ENCODE data around the gene CDKAL1. TPM values are rescaled to one million over a fixed set of nuclear protein-coding genes. Genes with fewer than 3 reads are reported as not detected.
"Not testable (repeated sequence)": the region's sequence is repeated elsewhere in the genome, so short reads cannot be mapped to it uniquely, and the experiment has no call there.

The CDKAL1 gene
- total and polyA plus RNA-seq, 2 donors = 5.8 to 44.1 TPM

DNA sequence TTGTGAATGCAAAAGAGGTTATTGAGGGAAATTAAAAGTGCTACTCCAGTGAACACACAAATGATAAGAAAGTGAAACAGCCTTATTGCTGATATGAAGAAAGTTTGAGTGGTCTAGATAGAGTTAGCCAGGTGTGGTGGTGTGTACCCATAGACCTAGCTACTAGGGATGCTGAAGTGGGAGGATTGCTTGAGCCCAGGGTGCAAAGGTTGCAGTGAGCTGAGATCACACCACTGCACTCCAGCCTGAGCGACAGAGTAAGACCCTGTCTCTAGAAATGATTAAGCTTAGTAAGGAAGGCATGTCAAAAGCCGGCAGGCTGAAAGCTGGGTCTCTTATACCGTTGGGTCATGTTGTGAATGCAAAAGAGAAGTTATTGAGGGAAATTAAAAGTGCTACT lies 389.8 kb downstream of the CDKAL1 start:
- not testable (repeated sequence) for H3K4me1 ChIP-seq (ENCODE audit: insufficient read depth); H3K36me3 ChIP-seq (ENCODE audit: insufficient read depth); H3K27ac ChIP-seq (ENCODE audit: low read depth); DNase-seq (ENCODE audit: extremely low spot score); H3K4me3 ChIP-seq (ENCODE audit: low read depth, low read length)
- 94% methylated on average over 3 of the region's 3 CpGs for WGBS

DNA sequence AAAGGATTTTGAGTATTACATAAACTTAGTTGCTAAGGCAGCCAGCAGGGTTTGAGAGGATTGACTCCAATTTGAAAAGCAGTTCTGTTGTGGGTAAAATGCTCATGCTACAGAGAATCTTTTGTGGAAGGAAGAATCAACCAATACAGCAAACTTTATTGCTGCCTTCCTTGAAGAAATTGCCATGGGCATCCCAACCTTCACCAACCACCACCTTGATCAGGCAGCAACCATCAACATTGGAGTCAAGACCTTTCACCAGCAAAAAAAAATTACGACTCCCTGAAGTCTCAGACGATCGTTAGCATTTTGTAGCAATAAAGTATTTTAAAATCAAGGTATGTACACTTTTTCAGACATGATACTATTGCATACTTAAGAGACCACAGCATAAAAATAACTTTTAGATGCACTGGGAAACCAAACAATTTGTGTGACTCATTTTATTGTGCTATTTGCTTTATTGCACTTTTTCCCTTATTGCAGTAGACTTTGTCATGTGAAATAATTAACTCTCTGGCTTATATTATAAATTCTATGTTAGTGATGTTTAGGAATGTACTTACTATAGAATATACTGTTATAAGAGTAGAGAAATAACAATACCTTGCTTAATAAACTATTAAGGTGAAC lies 390.8 kb downstream of the CDKAL1 start:
- no peak overlapping the region for H3K4me3 ChIP-seq (ENCODE audit: low read depth, low read length)
- no peak overlapping the region for H3K27ac ChIP-seq (ENCODE audit: low read depth)
- no peak for DNase-seq (ENCODE audit: extremely low spot score)
- H3K4me1 ChIP-seq (ENCODE audit: insufficient read depth) = no peaks in the 10 kb centered on the region
- H3K36me3 ChIP-seq (ENCODE audit: insufficient read depth) = no peaks in the 10 kb centered on the region
- WGBS = 87% methylated on average over 3 of the region's 3 CpGs

DNA sequence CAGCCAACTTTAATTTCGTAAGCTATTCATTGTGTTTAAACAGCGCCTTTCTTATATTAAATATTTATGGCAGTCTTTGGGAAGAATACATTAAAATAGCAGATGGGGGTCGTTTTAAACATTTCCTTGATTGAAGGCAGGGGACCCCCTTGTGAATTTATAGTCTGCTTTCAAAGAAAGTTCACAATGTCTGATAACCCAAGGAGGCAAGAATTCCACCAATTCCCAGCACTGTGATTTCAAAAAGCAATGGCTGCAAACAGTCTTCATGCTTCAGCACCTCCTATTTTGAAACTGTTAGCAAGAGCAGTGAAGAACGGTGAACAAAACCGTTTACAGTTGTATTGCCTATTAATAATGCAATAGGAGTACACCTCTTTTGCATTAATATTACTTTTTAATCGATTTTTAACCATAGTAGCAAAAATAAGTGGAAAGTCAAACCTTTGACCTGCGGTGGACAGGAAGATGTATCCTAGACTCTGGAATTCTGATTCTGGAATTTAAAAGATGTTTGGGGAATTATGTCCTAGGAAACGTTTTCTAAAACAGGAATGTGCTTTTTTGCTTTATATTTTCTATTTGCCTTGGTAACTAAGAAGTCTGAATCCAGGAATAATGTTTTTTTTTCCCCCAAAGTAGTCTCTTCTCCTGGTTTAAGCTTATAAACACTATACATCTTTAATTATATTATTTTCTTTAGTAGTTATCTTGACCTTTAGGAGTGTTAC lies 393.0 kb downstream of the CDKAL1 start:
- 58% methylated on average over 8 of the region's 8 CpGs for WGBS
- no peak overlapping the region for H3K27ac ChIP-seq (ENCODE audit: low read depth)
- H3K36me3 ChIP-seq (ENCODE audit: insufficient read depth) = no peaks in the 10 kb centered on the region
- no peaks in the 10 kb centered on the region for H3K4me1 ChIP-seq (ENCODE audit: insufficient read depth)
- H3K4me3 ChIP-seq (ENCODE audit: low read depth, low read length) = no peak overlapping the region
- DNase-seq (ENCODE audit: extremely low spot score) = no peak

DNA sequence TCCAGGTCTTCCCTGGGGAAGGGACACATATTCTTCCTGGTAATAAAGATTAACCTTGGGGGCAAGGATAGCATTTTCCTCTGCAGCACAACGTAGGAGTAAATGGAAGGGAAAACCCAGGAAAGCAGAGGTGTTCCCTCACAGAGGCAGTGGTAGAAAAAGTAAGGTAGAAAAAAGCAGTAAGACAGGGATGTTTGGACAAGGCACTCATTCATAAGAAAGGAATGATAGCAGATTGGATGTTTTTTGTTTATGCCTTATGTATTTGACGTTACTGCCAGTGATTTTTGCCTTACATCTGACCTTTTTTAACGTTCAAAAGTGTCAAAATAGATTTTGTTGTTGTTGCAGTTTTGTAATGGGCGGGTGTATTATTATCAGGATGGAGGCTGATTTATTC lies 395.0 kb downstream of the CDKAL1 start:
- Histone ChIP-seq H3K36me3 (ENCODE audit: insufficient read depth) (no peaks in the 10 kb centered on the region), H3K4me3 (ENCODE audit: low read depth, low read length) (no peak overlapping the region), H3K4me1 (ENCODE audit: insufficient read depth) (no peaks in the 10 kb centered on the region), H3K27ac (ENCODE audit: low read depth) (no peak overlapping the region)
- 66% methylated on average over 4 of the region's 4 CpGs for WGBS
- no peak for DNase-seq (ENCODE audit: extremely low spot score)

DNA sequence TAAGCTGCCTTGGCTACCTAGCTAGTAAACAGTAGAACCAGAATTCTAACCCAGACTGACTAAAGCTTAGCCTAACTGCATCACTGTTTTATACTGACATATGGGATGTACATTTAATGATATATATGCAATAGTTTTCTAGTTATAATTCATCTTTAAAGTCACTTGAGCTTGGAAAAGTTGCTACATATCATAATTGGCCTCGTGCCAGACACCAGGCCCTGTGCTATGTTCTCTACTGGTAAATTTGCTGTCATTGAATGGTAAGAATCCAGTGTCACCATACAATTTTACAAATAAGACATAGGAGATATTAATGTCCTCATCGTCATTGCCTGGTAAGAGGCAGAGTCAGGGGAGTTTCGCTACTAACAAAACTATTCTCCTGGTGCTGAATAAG lies 396.8 kb downstream of the CDKAL1 start:
- H3K27ac ChIP-seq (ENCODE audit: low read depth) = no peak overlapping the region
- H3K4me3 ChIP-seq (ENCODE audit: low read depth, low read length) = no peak overlapping the region
- WGBS = 88% methylated on average over 3 of the region's 3 CpGs
- H3K36me3 ChIP-seq (ENCODE audit: insufficient read depth) = no peaks in the 10 kb centered on the region
- DNase-seq (ENCODE audit: extremely low spot score) = no peak
- no peaks in the 10 kb centered on the region for H3K4me1 ChIP-seq (ENCODE audit: insufficient read depth)

DNA sequence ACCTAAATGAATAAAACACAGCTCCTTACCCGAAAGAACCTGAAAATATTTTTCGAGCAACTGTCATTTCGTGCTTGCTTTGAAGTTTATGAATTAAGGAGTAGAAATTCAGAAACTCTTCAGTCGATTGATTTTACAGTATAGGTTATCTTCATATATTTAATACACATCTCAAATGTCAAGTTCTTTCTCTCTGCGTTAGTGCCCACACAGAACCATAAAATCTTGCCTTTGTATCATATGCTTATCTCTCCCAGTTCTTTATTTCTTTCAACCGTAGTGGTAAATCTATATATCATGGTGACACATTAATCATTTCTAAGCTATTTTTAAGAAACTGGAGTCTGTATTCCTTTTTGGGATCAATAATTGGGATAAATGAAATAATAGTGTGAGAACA lies 397.5 kb downstream of the CDKAL1 start:
- Histone ChIP-seq H3K4me1 (ENCODE audit: insufficient read depth) (no peaks in the 10 kb centered on the region), H3K36me3 (ENCODE audit: insufficient read depth) (no peaks in the 10 kb centered on the region), H3K4me3 (ENCODE audit: low read depth, low read length) (no peak overlapping the region), H3K27ac (ENCODE audit: low read depth) (no peak overlapping the region)
- 81% methylated on average over 6 of the region's 6 CpGs for WGBS
- no peak for DNase-seq (ENCODE audit: extremely low spot score)

DNA sequence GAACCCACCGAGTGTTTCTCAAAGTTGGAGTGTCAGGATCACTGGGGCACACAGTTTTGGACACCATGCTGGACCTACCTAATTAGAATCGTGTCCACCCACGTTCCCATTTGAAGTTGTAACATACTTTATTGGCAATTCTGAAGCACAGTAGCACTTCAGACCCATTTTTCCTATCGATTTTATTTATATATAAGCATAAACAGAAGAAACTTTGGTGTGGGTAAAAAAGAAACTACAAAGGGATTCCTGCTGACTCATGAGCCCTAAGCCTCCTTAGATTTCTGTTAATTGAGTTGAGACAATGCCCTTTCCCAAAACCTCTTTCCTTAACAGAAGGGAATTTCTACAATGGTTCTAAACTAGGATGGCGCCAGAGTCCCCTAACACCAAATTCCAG lies 398.0 kb downstream of the CDKAL1 start:
- 92% methylated on average over 5 of the region's 5 CpGs for WGBS
- H3K36me3 ChIP-seq (ENCODE audit: insufficient read depth) = no peaks in the 10 kb centered on the region
- no peak for DNase-seq (ENCODE audit: extremely low spot score)
- no peaks in the 10 kb centered on the region for H3K4me1 ChIP-seq (ENCODE audit: insufficient read depth)
- H3K27ac ChIP-seq (ENCODE audit: low read depth) = no peak overlapping the region
- H3K4me3 ChIP-seq (ENCODE audit: low read depth, low read length) = no peak overlapping the region

DNA sequence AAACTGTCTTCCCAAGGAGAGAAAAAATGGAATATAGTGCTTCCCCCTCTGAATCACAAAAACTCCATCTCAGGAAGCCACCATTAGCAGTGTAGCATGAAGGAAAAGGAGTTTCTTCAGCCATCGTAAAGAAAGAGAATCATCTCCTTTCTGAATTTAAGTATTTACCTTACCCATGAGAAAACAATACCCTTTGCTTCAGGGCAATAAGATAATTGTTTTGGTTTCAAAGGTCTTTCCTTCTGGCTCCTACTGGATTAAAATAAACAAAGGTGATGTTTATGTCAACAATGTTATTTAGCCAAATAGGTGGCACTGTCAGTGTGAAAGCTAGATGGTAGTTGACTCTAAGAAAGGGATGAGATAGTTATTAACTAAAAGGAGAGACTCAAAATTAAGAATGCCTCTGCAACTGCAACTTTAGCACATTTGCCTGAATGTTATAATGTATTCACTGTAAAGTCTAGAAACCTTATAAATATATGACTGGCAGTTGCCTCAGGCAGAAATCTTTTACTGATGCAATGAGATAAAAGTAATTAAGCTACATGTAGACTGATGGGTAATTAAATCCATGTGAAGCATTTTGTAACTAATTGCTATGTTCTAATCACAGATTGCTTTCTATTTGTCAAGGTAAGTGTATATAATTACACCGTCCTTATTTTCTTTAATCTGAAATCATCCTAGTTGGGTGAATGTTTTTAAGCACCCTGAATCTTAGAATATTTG lies 399.0 kb downstream of the CDKAL1 start:
- no peak overlapping the region for H3K4me3 ChIP-seq (ENCODE audit: low read depth, low read length)
- no peaks in the 10 kb centered on the region for H3K36me3 ChIP-seq (ENCODE audit: insufficient read depth)
- no peak overlapping the region for H3K27ac ChIP-seq (ENCODE audit: low read depth)
- DNase-seq (ENCODE audit: extremely low spot score) = no peak
- H3K4me1 ChIP-seq (ENCODE audit: insufficient read depth) = no peaks in the 10 kb centered on the region
- WGBS = 93% methylated on average over 2 of the region's 2 CpGs

DNA sequence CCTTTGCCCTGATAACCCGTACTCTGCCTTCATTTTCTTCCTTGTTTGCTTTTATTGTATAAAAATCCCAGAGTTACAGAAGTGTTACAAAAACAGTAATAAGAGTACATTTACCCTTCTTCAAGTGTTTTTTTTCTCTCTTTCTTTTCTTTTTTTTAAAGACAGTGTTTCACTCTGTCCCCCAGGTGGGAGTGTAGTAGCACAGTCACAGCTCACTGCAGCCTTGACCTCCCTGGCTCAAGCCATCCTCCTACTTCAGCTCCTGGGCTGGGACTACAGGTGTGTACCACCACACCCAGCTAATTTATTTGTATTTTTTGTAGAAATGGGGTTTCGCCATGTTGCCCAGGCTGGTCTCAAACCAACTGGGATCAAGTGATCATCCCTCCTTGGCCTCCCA lies 402.7 kb downstream of the CDKAL1 start:
- Histone ChIP-seq H3K27ac (ENCODE audit: low read depth) (no peak overlapping the region), H3K4me1 (ENCODE audit: insufficient read depth) (no peaks in the 10 kb centered on the region), H3K4me3 (ENCODE audit: low read depth, low read length) (no peak overlapping the region), H3K36me3 (ENCODE audit: insufficient read depth) (no peaks in the 10 kb centered on the region)
- no peak for DNase-seq (ENCODE audit: extremely low spot score)
- 96% methylated on average over 2 of the region's 2 CpGs for WGBS

DNA sequence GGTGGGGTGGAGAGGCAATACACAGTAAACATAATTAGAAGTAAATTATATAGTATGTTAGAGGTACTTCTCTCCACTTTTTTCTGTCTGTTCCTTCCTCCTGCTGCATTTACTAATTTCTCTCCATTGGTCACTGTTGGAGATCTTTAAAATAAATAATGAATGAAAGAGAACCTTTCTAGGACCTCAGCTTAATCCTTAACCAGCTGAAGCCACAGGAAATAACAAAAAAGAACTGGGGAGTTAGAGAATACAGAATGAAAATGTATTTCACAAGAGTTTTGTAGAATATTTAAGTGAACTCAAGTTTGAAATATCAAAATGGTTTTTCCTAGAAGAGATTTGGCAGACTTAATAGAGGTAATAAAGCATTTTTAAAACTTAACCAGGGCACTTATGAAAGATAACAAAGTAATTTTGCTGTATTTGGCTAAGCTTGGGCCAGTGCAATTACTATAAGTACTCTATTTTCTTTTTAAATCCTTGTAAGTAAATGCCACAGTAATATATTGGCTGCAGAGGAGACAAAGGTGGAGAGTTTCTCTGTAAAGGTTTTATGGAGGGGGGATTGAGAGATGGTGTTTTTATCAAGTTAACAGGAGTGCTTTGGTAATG lies 405.0 kb downstream of the CDKAL1 start:
- H3K36me3 ChIP-seq (ENCODE audit: insufficient read depth) = no peaks in the 10 kb centered on the region
- no peaks in the 10 kb centered on the region for H3K4me1 ChIP-seq (ENCODE audit: insufficient read depth)
- H3K4me3 ChIP-seq (ENCODE audit: low read depth, low read length) = no peak overlapping the region
- H3K27ac ChIP-seq (ENCODE audit: low read depth) = no peak overlapping the region
- no peak for DNase-seq (ENCODE audit: extremely low spot score)

DNA sequence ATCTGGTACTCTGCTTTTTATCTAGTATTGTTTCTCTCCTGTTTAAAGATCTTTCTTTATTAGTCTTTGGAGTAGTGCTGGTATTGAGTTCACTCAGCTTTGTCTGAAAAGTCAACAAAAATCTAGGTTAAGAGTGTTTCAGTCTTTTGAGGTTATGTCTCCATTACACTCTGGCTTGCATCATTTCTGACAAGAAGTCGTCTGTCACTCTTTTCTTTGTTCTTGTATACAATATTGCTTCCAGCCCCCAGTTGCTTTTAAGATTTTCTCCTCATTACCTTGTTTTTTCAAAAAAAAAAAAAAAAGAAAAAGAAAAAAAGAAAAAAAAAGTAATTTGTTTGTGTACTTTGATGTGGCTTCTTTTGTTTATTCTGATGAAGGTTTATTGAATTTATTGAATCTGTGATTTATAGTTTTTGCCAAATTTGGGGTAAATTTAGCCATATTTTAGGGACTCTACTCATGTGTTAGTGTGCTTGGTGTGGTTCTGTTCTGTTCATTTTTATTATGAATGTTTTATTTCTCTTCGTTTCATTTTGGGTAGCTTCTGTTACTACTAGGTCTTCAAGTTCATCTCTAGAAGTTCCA lies 408.9 kb downstream of the CDKAL1 start:
- no peak overlapping the region for H3K27ac ChIP-seq (ENCODE audit: low read depth)
- 70% methylated on average over 2 of the region's 2 CpGs for WGBS
- no peaks in the 10 kb centered on the region for H3K4me1 ChIP-seq (ENCODE audit: insufficient read depth)
- DNase-seq (ENCODE audit: extremely low spot score) = no peak
- no peaks in the 10 kb centered on the region for H3K36me3 ChIP-seq (ENCODE audit: insufficient read depth)
- H3K4me3 ChIP-seq (ENCODE audit: low read depth, low read length) = no peak overlapping the region

DNA sequence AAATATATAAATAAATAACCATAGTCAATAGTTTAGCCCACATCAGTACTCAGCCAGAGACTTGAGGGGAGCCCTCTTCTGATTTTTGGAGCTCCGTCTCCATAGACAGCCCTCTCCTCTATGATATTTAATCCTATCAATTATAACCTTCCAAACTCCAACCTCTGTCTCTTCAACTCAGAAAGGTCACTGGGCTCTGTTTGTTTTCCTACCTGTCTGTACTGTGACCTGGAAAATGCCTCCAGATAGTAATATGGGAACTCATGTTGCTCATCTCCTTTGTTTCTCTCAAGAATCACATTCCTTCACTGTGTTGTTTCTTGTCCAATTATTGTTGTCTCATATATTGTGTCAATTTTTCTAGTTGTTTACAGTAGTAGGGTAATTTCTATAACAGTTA lies 409.7 kb downstream of the CDKAL1 start:
- H3K4me1 ChIP-seq (ENCODE audit: insufficient read depth) = no peaks in the 10 kb centered on the region
- H3K27ac ChIP-seq (ENCODE audit: low read depth) = no peak overlapping the region
- DNase-seq (ENCODE audit: extremely low spot score) = no peak
- H3K36me3 ChIP-seq (ENCODE audit: insufficient read depth) = no peaks in the 10 kb centered on the region
- WGBS = 97% methylated on average over 1 of the region's 1 CpG
- H3K4me3 ChIP-seq (ENCODE audit: low read depth, low read length) = no peak overlapping the region

DNA sequence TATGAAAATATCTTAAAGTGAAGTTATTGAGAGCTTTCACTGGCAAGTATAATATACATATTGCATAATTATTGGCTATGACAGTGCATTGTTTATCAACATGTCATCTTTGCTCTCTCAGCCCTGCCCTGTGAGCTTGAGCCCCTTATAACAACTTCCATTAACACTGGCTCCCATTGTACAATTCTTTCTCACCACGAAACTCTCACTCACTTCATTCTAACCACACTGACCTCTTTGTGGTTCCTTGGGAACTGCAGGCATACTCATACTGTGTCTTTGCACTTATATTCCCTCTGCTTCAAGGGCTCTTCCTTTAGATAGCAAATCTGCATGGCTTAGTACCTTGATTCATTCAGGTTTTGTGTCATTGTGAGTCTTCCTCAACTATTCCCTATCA lies 411.8 kb downstream of the CDKAL1 start:
- Histone ChIP-seq H3K27ac (ENCODE audit: low read depth) (no peak overlapping the region), H3K4me1 (ENCODE audit: insufficient read depth) (no peaks in the 10 kb centered on the region), H3K4me3 (ENCODE audit: low read depth, low read length) (no peak overlapping the region), H3K36me3 (ENCODE audit: insufficient read depth) (no peaks in the 10 kb centered on the region)
- WGBS = 80% methylated on average over 1 of the region's 1 CpG
- DNase-seq (ENCODE audit: extremely low spot score) = no peak
